Embryonic facial prominence (tissue), 1 donor: ENCODE measurements around the gene CC2D1B.
"Not testable (repeated sequence)": the region's sequence is repeated elsewhere in the genome, so short reads cannot be mapped to it uniquely, and the experiment has no call there.

Experiments used
- DNase-seq: peaks from one replicate; pipeline ENCODE4 v3.0.0-alpha.2; 2016; ENCODE audit errors: extremely low spot score

Gene CC2D1B, protein sequence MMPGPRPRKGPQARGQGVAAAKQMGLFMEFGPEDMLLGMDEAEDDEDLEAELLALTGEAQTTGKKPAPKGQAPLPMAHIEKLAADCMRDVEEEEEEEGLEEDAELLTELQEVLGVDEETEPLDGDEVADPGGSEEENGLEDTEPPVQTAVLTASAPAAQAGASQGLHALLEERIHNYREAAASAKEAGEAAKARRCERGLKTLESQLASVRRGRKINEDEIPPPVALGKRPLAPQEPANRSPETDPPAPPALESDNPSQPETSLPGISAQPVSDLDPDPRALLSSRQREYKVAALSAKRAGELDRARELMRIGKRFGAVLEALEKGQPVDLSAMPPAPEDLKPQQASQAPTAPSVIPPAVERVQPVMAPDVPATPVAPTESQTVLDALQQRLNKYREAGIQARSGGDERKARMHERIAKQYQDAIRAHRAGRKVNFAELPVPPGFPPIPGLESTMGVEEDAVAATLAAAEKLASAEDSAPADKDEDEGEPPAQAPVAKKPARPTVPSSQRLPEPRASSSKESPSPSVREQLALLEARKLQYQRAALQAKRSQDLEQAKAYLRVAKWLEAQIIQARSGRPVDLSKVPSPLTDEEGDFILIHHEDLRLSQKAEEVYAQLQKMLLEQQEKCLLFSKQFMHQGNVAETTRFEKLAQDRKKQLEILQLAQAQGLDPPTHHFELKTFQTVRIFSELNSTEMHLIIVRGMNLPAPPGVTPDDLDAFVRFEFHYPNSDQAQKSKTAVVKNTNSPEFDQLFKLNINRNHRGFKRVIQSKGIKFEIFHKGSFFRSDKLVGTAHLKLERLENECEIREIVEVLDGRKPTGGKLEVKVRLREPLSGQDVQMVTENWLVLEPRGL

DNA sequence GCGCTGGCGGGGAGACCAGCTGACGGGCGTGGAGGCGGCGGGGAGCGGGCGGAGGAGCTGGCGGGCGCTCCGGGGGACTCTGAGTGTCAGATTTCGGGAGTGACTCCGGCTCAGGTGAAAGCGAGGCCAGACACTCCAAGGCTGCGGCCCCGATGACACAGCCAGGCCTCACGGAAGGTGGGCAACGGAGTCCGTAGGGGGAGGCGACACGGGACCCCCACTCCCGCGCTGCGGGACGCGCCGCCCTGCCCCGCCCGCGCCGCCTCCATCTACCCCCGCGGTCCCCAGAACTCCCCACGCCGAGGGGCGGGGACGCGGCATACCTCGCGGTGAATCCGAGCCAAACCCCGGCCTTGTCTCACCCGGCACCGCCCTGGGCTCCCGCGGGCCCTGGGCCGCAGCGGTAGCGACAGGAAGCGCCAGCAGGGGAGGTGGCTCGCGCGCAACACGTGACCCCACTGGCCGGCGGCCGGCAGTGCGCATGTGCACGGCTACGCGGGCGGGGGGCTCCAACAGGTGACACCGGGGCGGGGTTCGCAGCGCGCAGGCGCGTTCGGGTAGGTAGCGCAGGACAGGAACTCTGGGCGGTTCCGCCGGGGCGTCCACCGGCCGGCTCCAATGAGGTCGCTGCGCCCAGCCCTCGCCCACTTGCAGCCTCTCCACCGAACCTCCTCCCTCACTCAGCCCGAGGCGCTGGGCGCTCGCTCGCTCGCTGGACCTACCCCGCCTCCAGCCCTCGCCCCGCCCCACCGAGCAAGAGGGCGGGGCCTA, at the start of gene CC2D1B:
Gene CC2D1B, minus strand, starts transcription at position 460 of the 771 bp plus-strand sequence. CDS start 1,585 bp downstream, outside the sequence.
- peak; percentile 92 for DNase-seq

DNA sequence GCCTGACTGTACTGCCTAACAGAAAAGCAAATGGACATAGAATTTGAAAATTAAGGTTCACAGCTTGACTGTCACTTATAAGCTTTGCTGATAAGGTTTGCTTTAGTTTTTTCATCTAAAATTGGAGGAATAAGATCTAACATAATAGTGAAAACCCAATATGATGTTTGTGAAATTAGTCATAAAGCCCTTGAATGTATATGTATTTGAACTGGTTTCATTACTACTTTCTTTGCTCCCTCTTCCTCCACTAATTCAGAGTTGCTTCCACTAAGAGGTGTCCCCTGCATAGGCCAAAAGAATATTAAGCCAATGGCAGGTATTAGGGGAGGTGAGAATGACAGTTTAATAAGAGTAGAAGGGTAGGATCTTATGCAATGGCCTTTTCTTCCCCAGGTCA, 48.9 kb upstream of the CC2D1B start:
- DNase-seq = no peak

DNA sequence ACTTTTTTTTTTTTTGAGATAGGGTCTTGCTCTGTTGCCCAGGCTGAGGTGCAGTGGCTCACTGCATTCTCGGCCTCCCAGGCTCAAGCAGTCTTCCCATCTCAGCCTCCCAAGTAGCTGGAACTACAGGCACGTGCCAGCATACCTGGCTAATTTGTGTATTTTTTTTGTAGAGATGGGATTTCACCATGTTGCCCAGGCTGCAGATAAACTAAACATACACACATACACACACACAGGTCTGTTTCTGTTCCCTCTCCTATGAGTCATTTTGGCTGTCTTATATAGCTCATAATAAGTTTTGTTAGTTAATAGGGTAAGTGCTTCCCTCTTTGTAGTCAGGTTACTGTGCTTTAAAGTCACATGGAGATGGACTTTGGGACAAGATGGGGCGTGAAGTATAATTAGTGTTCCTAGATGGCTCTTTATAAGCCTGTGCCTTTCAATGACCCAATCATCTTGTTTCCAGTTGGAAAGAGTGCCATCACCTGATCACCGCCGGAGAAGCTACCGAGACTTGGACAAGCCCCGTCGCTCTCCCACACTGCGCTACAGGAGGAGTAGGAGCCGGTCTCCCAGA, 47.5 kb upstream of the CC2D1B start:
- DNase-seq = no peak

DNA sequence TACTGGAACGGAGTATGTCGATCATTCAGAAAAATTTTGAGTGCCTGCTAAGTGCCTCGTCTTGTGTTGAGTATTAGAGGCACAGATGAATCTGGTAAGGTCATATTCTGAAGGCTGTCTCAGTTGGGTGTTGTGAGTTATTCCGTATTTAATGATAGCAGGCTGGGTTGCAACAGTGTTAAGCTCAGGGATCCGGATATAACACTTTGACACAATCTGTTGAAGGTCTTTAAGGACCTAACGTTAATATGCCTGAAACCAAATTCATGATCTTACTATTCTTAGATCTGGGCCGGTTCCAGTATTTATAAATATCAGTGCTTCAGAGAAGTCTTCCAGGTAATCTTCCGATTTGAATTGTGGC, 39.0 kb upstream of the CC2D1B start:
- no peak for DNase-seq

DNA sequence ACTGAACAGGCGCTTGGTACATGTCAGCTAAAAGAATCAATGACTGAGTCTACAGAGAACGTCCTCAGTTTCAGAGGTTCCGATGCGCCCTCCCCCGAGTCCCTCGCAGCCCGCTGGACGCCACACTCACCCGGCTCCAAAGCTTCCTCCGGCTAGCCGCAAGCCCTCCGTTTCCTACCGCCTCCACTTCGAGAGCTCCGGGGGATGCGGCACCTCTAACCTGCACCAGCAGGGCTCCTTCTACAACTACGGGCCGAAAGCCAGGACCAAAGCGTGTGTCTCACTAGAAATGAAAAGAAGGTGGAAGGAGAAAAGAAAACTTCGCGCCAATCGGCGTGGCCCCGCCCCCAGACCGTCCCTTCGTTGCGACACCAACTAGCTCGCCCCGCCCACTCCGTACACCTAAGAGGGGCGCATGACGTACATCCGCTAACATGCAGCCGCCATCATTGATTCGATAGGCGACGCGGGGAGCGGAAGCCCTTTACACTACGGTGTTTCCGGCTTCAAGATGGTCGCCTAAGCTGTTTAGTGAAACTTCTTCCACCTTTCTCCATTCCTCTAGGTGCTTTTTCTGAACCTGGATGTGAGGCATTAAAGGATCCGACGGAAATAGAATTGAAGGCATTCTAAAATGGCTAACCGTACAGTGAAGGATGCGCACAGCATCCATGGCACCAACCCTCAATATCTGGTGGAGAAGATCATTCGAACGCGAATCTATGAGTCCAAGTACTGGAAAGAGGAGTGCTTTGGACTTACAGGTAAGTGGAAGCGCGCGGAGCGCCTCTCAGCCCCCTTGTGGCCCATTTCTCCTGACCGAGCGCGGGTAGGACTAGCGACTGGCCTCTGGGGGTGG, 38.3 kb upstream of the CC2D1B start, which contains the start of the genes ORC1 and PRPF38A:
Gene ORC1, minus strand, starts transcription at position 308 of the 859 bp plus-strand sequence. CDS start 2,200 bp downstream, outside the sequence.
Gene PRPF38A, plus strand, starts transcription at position 487 of the 859 bp plus-strand sequence. Its CDS starts 148 bp downstream, at position 635.
- peak; percentile 98 for DNase-seq

DNA sequence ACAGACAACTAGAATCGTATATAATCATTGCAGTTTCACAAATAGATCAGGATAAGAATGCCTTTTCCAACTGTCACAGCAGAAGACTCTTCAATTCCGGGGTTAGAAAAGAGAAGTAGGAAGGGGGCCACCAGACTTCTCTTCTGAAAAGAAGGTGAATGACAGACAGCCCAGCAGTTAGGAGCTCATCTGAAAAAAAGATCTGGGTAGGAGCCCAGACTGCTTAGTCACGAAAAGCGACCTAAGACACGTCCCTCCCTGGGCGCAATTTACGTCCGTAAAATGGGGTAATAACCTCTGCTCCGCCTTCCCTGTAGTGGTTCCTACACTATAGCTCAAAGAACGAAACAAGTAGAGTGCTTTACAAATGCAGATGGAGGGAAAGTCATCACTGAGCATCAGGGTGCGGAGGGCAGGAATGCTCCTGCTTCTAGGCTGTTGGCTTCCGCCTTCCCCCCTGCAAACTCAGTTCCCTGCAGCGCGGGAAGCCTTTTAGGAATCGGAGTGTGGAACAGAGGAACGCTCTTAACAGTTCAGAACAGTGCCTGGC, 37.6 kb upstream of the CC2D1B start:
- no peak for DNase-seq

DNA sequence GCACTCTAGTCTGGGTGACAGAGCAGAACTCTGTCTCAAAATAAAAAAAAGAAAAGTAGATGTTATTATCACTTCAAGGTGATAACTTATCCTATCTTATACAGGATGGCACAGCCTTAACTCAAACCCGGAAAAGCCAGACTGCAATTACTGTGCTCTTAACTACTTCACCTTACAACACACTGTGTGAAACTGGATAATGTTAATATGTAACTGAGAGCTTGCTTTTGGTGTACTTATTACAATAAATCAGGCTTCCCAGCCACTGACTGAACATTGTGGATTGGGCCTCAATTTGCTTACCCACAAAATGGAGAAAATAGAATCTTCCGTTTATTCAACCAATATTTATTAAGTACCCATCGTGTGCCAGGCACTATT, 36.8 kb upstream of the CC2D1B start:
- DNase-seq = no peak

DNA sequence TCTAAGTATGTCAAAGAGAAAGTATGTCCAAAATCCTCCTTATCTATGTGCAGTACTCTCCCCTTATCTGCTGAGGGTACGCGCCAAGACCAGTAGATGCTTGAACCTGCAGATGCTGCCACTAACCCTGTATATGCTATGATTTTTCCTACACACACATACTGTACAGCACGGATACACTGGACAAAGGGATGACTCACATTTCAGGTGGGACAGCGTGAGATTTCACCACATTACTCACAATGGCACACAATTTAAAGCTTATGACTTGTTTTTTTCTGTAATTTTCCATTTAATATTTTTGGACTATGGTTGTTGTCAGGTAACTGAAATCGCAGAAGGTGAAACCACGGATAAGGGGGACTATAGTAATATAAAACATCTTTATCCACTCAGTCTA, 34.1 kb upstream of the CC2D1B start:
- DNase-seq = no peak

DNA sequence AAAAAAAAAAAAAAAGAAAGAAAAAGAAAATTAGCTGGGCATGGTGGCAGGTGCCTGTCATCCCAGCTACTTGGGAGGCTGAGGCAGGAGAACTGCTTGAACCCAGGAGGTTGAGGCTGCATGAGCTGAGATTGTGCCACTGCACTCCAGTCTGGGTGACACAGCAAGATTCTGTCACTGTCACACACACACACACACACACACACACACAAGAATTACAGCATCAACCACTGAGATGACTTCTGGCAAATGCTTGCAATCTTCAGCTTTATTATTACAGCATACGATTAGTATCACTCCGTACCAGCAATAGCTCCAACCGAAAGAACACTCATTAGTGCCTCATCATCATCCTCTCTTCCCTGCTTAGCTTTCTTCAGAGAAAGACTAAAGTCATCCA, 33.6 kb upstream of the CC2D1B start:
- no peak for DNase-seq

DNA sequence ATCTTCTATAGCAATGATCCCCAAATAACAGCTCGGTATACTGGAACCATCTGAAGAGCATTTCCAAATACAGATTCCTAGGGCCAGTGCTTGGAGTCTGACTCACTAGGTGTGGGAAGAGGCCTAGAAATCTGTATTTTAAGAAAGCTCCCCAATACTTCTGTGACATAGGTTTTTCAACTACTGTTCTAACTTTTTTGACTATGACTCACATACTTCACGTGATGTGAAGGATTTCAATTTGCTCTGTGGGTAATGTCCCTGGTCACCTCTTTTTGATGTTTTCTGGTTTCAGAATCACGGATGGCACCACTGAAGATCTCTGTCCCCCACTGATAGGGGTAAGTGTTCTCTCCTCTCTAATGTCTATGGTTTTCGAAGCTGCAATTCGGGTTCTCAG, 27.2 kb upstream of the CC2D1B start:
- DNase-seq = no peak

DNA sequence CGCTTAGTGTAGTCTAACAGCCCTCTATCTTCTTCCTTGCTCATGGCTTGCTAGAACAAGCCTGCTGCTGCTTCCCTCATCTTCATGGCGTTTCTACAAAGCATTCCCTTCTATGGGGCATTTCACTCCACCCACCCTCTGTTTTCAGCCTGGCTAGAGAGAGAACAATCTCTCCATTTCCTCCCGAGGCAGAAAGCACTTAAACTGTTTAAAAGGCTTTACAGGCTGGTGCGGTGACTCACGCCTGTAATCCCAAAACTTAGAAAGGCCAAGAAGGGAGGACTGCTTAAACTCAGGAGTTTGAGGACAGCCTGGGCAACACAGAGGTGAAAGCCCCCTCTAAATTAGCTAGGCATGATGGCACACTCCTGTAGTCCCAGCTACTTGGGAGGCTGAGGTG, 20.5 kb upstream of the CC2D1B start:
- DNase-seq = no peak

DNA sequence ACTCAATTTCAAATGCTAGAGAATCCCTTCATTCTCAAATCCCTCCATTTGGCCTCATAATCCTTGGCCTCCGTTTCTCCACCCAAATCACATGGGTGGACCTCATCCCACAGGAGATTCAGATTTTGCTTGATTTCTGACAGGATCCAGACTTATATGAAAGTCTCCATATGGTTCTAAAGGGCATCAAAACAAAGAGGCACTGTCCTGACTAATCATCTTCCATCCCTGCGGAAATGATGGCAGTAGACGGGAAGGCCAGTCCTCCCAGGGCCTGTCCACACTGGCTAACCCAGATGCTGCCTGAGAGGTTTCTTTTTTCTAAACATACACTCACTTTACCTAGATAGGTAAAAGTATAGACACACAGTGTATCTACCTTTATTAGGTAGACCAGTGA, 19.4 kb upstream of the CC2D1B start:
- no peak for DNase-seq

DNA sequence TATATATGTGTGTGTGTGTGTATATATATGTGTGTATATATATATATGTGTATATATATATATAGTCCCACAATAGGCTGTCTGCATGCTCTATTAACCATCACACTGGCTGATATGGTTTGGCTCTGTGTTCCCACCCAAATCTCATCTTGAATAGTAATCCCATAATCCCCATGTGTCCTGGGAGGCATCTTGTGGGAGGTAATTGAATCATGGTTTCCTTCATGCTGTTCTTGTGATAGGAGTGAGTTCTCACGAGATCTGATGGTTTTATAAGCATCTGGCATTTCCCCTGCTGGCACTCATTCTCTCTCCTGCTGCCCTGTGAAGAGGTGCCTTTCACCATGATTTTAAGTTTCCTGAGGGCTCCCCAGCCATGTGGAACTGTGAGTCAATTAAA, 3.8 kb upstream of the CC2D1B start:
- DNase-seq = not testable (repeated sequence)

DNA sequence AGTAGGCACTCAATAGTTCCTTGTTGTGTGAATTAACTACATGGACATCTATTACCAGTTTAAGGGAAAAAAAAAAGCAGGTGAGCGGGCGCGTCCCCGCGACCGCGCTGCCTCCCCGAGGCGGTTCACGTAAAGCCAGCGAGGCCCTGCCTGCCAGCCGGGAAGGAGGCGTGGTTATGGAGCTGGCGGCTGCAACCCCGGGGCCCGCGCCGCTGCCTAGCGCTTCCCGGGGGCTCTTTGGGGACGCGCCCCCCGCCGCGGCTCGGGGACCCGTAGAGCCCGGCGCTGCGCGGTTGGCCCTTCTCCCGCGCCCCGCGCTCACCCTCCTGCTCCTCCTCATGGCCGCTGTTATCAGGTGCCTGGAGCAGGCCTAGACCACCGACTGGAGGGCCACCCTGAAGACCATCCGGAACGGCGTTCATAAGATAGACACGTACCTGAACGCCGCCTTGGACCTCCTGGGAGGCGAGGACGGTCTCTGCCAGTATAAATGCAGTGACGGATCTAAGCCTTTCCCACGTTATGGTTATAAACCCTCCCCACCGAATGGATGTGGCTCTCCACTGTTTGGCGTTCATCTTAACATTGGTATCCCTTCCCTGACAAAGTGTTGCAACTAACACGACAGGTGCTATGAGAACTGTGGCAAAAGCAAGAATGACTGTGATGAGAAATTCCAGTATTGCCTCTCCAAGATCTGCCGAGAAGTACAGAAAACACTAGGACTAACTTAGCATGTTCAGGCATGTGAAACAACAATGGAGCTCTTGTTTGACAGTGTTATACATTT, 2.6 kb upstream of the CC2D1B start:
- DNase-seq = no peak

DNA sequence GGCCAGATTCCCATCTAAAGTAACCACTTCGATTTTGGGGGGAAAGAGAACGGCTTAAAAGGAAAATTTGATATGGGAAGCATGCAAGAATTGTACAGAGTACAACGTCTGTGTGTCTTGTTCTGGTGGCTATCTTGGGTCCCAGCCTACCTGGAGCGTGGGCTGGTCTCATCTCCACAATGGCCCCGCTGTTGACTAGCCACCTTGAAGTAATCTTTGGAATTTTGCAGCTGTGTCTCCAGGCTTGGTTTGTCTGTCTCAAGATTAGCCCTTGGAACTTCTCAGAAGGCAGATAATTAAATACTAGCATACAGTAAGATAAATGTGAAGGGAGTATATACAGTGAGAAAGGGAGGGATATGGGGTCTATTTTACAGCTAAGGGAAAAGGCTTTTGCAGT, 1.3 kb upstream of the CC2D1B start:
- no peak for DNase-seq

DNA sequence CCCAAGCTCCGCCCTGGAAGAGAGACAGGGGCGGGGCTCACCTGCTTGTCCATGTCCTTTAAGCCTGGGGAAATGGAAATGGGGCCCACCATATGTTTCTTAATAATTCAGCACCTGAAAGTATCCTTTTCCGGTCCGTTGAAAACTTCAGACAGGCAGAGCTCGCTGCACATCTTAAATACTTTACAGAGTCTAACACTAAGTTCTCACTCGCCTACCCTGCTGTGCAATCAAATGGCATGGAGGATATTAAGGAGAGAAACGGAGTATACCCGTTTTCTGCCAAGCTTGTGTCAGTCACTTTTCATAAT, 467 bp upstream of the CC2D1B start:
- DNase-seq = no peak

DNA sequence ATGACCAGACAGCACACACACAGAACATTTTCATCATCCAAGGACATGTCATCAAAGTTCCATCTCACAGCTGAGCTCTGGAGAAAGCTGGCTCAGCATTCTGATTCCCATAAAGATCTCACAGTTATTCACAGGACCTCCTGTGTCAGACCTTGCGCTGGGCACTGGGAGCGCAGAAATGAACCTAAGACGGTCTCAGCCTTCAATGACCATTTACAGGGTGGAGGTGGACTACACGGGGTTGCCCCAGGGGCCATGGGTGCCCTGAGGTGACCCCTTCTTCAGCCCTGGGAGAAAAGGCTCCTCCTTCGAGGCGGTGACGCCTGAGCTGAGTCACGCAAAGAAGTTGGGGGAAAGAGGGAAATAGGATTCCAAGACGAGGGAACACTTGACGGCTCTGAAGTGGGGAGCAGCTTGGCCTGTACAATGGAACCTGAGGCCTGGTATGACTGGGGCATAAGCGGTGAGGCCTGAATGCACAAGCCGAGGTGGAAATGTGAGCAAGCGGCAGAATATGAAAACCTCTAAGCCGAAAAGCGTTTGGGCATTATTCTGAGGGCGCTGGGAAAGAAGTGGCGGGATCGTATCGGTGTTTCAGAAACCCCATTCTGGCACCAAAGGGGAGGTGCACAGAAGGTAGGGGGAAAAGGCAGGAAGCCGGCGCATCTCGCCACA, 797 bp downstream of the CC2D1B start:
- no peak for DNase-seq

DNA sequence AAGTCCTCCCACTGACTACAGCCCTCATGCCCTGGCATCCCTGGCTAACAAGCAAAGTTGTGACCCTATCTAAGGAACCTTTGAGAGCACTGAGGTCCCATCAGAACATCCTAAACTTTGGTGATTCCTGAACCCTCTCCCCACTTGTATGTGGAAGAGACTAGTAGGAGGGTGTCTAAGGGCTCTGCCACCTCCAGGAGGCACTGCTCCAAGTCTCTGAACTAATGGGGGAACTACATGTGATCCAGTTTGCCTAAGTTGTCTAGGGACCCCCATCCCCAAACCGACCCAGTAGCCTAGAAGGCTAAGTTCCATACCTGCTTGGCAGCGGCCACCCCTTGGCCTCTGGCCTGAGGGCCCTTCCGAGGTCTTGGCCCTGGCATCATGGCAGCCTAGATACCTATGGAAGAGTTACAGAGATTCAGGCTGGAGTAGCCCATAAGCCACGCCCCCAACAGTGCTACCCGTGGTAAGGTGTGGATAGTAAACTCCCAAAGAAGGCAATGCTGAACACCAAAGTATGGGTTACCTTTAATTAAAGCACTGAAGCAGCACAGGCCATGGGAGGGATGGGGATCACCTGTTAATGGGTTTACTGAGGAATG, 1.7 kb downstream of the CC2D1B start:
- DNase-seq = no peak

DNA sequence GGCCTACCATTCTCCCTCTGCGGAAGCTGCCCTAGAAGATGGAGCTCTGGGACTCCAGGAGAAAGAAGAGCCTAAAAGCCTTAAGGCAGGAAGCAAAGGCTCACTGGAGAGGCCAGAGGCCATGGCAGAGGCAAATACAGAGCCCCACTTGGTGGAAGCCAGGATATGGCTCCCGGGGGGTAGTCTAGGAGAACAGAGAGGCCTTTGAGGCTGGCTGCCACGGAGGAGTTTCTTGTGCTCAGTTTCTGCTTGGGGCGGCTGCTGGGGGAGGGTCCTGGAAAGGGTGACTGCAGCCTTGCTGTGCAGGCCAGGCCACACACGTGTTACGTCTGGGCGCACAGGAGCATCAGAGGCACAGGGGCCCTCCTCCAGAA, 5.4 kb downstream of the CC2D1B start:
- no peak for DNase-seq
